GM19467 (cell line): ENCODE results near the gene DCTN5.
"Not testable (repeated sequence)": the region's sequence is repeated elsewhere in the genome, so short reads cannot be mapped to it uniquely, and the experiment has no call there.

Experiments
- ATAC-seq: cut with Tn5 transposase; IDR thresholded peaks from one replicate; pipeline ENCODE4 v1.9.1; 2021; ENCODE audit warnings: mild to moderate bottlenecking, moderate library complexity; ENCODE audit not compliant: unreplicated experiment

DCTN5 gene

GRCh38 chr16:23691483-23692189, 50.4 kb downstream of the DCTN5 start:
- no peak for ATAC-seq

- ATAC-seq: no peak
Observed at GRCh38 chr16:23692190-23692837, 51.0 kb downstream of the DCTN5 start.

- ATAC-seq: no peak
Observed at GRCh38 chr16:23694265-23694643, 53.0 kb downstream of the DCTN5 start.

- no peak for ATAC-seq
Observed at GRCh38 chr16:23694644-23695373, 53.5 kb downstream of the DCTN5 start.

- ATAC-seq: no peak
Observed at GRCh38 chr16:23695756-23696155, 54.5 kb downstream of the DCTN5 start.

GRCh38 chr16:23699100-23699499, 57.8 kb downstream of the DCTN5 start:
- no peak for ATAC-seq

- no peak for ATAC-seq
Observed at GRCh38 chr16:23700093-23700492, 58.8 kb downstream of the DCTN5 start.

GRCh38 chr16:23700509-23700908, 59.2 kb downstream of the DCTN5 start:
- no peak for ATAC-seq

- no peak for ATAC-seq
Observed at GRCh38 chr16:23701045-23701444, 59.8 kb downstream of the DCTN5 start.

- no peak for ATAC-seq
Observed at GRCh38 chr16:23702951-23703350, 61.7 kb downstream of the DCTN5 start.

GRCh38 chr16:23704772-23705516, 63.7 kb downstream of the DCTN5 start:
- ATAC-seq: no peak

- no peak for ATAC-seq
Observed at GRCh38 chr16:23705517-23705902, 64.2 kb downstream of the DCTN5 start.

- ATAC-seq: no peak
Observed at GRCh38 chr16:23706439-23706838, 65.2 kb downstream of the DCTN5 start.

GRCh38 chr16:23709536-23709935, 68.3 kb downstream of the DCTN5 start:
- ATAC-seq: no peak

GRCh38 chr16:23710008-23710407, 68.7 kb downstream of the DCTN5 start:
- no peak for ATAC-seq

GRCh38 chr16:23710504-23710903, 69.2 kb downstream of the DCTN5 start:
- no peak for ATAC-seq

GRCh38 chr16:23711785-23712184, 70.5 kb downstream of the DCTN5 start:
- ATAC-seq: no peak

GRCh38 chr16:23712976-23713375, 71.7 kb downstream of the DCTN5 start, which contains the start of gene ERN2:
Gene ERN2, minus strand, starts transcription at chr16:23713222. Its CDS starts 35 bp downstream, at chr16:23713187.
- no peak for ATAC-seq

GRCh38 chr16:23716484-23716883, 75.2 kb downstream of the DCTN5 start:
- no peak for ATAC-seq

GRCh38 chr16:23722613-23723240, 81.5 kb downstream of the DCTN5 start:
- ATAC-seq: not testable (repeated sequence)
